A673 (cell line): ENCODE data around the gene PDE4B. TPM values are rescaled to one million over a fixed set of nuclear protein-coding genes. Genes with fewer than 3 reads are reported as not detected.
"Not testable (repeated sequence)": the region's sequence is repeated elsewhere in the genome, so short reads cannot be mapped to it uniquely, and the experiment has no call there.

ENCODE experiments used
- BruUV-seq: library from RNA; stranded (reverse); fragments of 400-500 nt; replicated peaks from 2 replicates; lab custom pipeline; 2021; lab: Mats Ljungman, UMichigan
- CTCF ChIA-PET: fragments of 300-600 bp; sonication (Branson Sonifier 250); formaldehyde crosslinking; loops from one replicate; lab custom pipeline; 2022; ENCODE audit warnings: antibody characterized with exemption; lab: Charles Lee
- POLR2A ChIA-PET: fragments of 300-600 bp; sonication (Branson Sonifier 250); formaldehyde crosslinking; loops from one replicate; lab custom pipeline; 2022; ENCODE audit warnings: antibody characterized with exemption; ENCODE audit not compliant: low non-redundant PET; lab: Charles Lee
- DNase-seq: peaks from one replicate; pipeline ENCODE4 v3.0.0-alpha.2; 2015; ENCODE audit warnings: low spot score
- H3K27ac ChIP-seq: fragments of 200-600 bp; sonication (generic); 2 replicates; pipeline ENCODE4 v1.5.1; 2016; ENCODE audit warnings: mixed run types, low read depth, mild to moderate bottlenecking, mixed read lengths, antibody characterized with exemption, low read length; ENCODE audit not compliant: poor library complexity, severe bottlenecking
- H3K27me3 ChIP-seq: fragments of 200-600 bp; sonication (generic); replicated peaks from 2 replicates; pipeline ENCODE4 v1.6.1; 2017; ENCODE audit warnings: mixed run types, low read depth, mild to moderate bottlenecking, mixed read lengths, antibody characterized with exemption, low read length; ENCODE audit not compliant: insufficient read depth, poor library complexity
- H3K36me3 ChIP-seq: fragments of 200-600 bp; sonication (generic); 2 replicates; pipeline ENCODE4 v1.6.1; 2016; ENCODE audit warnings: mixed run types, mild to moderate bottlenecking, mixed read lengths, antibody characterized with exemption, low read length; ENCODE audit not compliant: insufficient read depth, poor library complexity, severe bottlenecking
- H3K4me1 ChIP-seq: fragments of 200-600 bp; sonication (generic); 2 replicates; pipeline ENCODE4 v1.6.1; 2017; ENCODE audit warnings: mixed run types, mild to moderate bottlenecking, mixed read lengths, antibody characterized with exemption, low read length; ENCODE audit not compliant: insufficient read depth, poor library complexity, severe bottlenecking
- H3K4me3 ChIP-seq: fragments of 200-600 bp; sonication (generic); 2 replicates; pipeline ENCODE4 v1.5.1; 2016; ENCODE audit warnings: low read depth, mixed run types, mild to moderate bottlenecking, mixed read lengths, low read length; ENCODE audit not compliant: poor library complexity, severe bottlenecking
- H3K9me3 ChIP-seq: fragments of 200-600 bp; sonication (generic); 2 replicates; pipeline ENCODE4 v1.6.1; 2016; ENCODE audit warnings: mixed run types, low read depth, mild to moderate bottlenecking, mixed read lengths, antibody characterized with exemption, low read length; ENCODE audit not compliant: poor library complexity, severe bottlenecking
- EZH2 ChIP-seq: fragments of 200-600 bp; sonication (generic); IDR thresholded peaks from 2 replicates; pipeline ENCODE4 v1.6.1; 2017; ENCODE audit warnings: borderline replicate concordance, low read depth, mild to moderate bottlenecking, mixed read lengths, antibody characterized with exemption, low read length; ENCODE audit not compliant: poor library complexity, severe bottlenecking
- intact Hi-C: fragments of 100-400 bp; cut with micrococcal nuclease; formaldehyde crosslinking; loops from one replicate; pipeline ENCODE4 v1.10.0; 2022; ENCODE audit not compliant: unreplicated experiment
- total RNA-seq: library from RNA; stranded (reverse); gene quantifications from 2 replicates; pipeline ENCODE4 v1.2.3, GENCODE V29; 2021
- TF ChIP-seq, protein P1 (sequence below): fragments of 300-800, 200-600 bp; sonication (generic); conservative IDR thresholded peaks from 2 replicates; pipeline ENCODE4 v1.5.1; 2017; ENCODE audit warnings: low read depth, mild to moderate bottlenecking, antibody characterized with exemption, low read length, moderate library complexity, mixed read lengths

The PDE4B gene
- total RNA-seq, 1 experiment from 2014 or later = 20.0 TPM

GRCh38 chr1:66050123-66050522, 257.4 kb downstream of the PDE4B start:
- BruUV-seq = no TSS peak
- no peak for TF ChIP-seq EZH2
- TF ChIP-seq, protein P1, sequence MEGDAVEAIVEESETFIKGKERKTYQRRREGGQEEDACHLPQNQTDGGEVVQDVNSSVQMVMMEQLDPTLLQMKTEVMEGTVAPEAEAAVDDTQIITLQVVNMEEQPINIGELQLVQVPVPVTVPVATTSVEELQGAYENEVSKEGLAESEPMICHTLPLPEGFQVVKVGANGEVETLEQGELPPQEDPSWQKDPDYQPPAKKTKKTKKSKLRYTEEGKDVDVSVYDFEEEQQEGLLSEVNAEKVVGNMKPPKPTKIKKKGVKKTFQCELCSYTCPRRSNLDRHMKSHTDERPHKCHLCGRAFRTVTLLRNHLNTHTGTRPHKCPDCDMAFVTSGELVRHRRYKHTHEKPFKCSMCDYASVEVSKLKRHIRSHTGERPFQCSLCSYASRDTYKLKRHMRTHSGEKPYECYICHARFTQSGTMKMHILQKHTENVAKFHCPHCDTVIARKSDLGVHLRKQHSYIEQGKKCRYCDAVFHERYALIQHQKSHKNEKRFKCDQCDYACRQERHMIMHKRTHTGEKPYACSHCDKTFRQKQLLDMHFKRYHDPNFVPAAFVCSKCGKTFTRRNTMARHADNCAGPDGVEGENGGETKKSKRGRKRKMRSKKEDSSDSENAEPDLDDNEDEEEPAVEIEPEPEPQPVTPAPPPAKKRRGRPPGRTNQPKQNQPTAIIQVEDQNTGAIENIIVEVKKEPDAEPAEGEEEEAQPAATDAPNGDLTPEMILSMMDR = no peak
- ChIA-PET POLR2A (no interaction called here), CTCF (no interaction called here)
- Histone ChIP-seq H3K4me1 (peaks cover 12% of the 10 kb centered on the region), H3K4me3 (no peak overlapping the region), H3K27ac (no peak overlapping the region), H3K36me3 (no peaks in the 10 kb centered on the region), H3K27me3 (no peaks in the 10 kb centered on the region), H3K9me3 (no peaks in the 10 kb centered on the region)
- no peak for DNase-seq
- intact Hi-C loops = no loop called here

GRCh38 chr1:66050633-66051032, 257.9 kb downstream of the PDE4B start:
- H3K4me1 ChIP-seq = peaks cover 12% of the 10 kb centered on the region
- H3K4me3 ChIP-seq = no peak overlapping the region
- no peak overlapping the region for H3K27ac ChIP-seq
- no peak for DNase-seq
- intact Hi-C loops = no loop called here
- ChIA-PET CTCF (no interaction called here), POLR2A (no interaction called here)
- no peaks in the 10 kb centered on the region for H3K9me3 ChIP-seq
- H3K27me3 ChIP-seq = no peaks in the 10 kb centered on the region
- no peaks in the 10 kb centered on the region for H3K36me3 ChIP-seq
- no peak for TF ChIP-seq EZH2
- TF ChIP-seq, protein P1 = no peak
- no TSS peak for BruUV-seq

- intact Hi-C loops = no loop called here
- Histone ChIP-seq H3K27ac (no peak overlapping the region), H3K27me3 (no peaks in the 10 kb centered on the region), H3K4me3 (no peak overlapping the region), H3K9me3 (no peaks in the 10 kb centered on the region), H3K4me1 (no peaks in the 10 kb centered on the region), H3K36me3 (no peaks in the 10 kb centered on the region)
- POLR2A ChIA-PET = no interaction called here
- BruUV-seq = no TSS peak
- TF ChIP-seq, protein P1 = no peak
- no peak for TF ChIP-seq EZH2
- DNase-seq = no peak
- CTCF ChIA-PET = interaction anchor here (0.6 kb wide), 1 partner anchor 886 kb away, joined by 7 read pairs; no protein-coding TSS in a partner anchor
Measured at GRCh38 chr1:66055092-66055491, 262.4 kb downstream of the PDE4B start.

GRCh38 chr1:66057448-66057847, 264.8 kb downstream of the PDE4B start:
- DNase-seq, H3K9me3 ChIP-seq, intact Hi-C loops, POLR2A ChIA-PET, BruUV-seq, H3K27me3 ChIP-seq, H3K4me1 ChIP-seq, CTCF ChIA-PET, H3K4me3 ChIP-seq, H3K36me3 ChIP-seq, H3K27ac ChIP-seq: not testable (repeated sequence)
